GM12864 (cell line): Measurements from ENCODE around the gene JAKMIP2.

ENCODE experiments used
- DNase-seq: peaks from one replicate; pipeline ENCODE4 v3.0.0-alpha.2; 2011; ENCODE audit warnings: low read depth
- H3K4me3 ChIP-seq: 2 replicates; pipeline ENCODE4 v1.5.1; 2011; ENCODE audit warnings: mild to moderate bottlenecking, low read depth, low read length, control low read depth
- CTCF ChIP-seq: IDR thresholded peaks from 2 replicates; pipeline ENCODE4 v1.5.1; 2011; ENCODE audit warnings: low read depth, mild to moderate bottlenecking, moderate library complexity, low read length, control low read depth, inconsistent platforms; ENCODE audit errors: missing control alignments

The JAKMIP2 gene

GRCh38 chr5:147619281-147619878 lies 163.1 kb downstream of the JAKMIP2 start:
- DNase-seq, result no peak
- no peak overlapping the region for H3K4me3 ChIP-seq
- TF ChIP-seq CTCF, result no peak

GRCh38 chr5:147617711-147618350 lies 164.7 kb downstream of the JAKMIP2 start:
- H3K4me3 ChIP-seq, result no peak overlapping the region
- TF ChIP-seq CTCF, result no peak

GRCh38 chr5:147617191-147617606 lies 165.3 kb downstream of the JAKMIP2 start:
- TF ChIP-seq CTCF, result no peak
- DNase-seq, result no peak
- H3K4me3 ChIP-seq, result no peak overlapping the region

More at GRCh38 chr5:147617711-147618350, 164.7 kb downstream of the JAKMIP2 start:
- no peak for DNase-seq

- H3K4me3 ChIP-seq, result no peak overlapping the region
- no peak for TF ChIP-seq CTCF
These were observed 166.1 kb downstream of the JAKMIP2 start for GRCh38 chr5:147616421-147616820.

GRCh38 chr5:147613359-147613758 lies 169.2 kb downstream of the JAKMIP2 start:
- no peak for DNase-seq
- no peak for TF ChIP-seq CTCF
- no peak overlapping the region for H3K4me3 ChIP-seq

More at GRCh38 chr5:147616421-147616820, 166.1 kb downstream of the JAKMIP2 start:
- DNase-seq, result no peak

- DNase-seq, result no peak
- TF ChIP-seq CTCF, result no peak
- no peak overlapping the region for H3K4me3 ChIP-seq
These were observed 171.0 kb downstream of the JAKMIP2 start for GRCh38 chr5:147611483-147611882.

- H3K4me3 ChIP-seq, result no peak overlapping the region
- TF ChIP-seq CTCF, result no peak
- DNase-seq, result no peak
These were observed 171.7 kb downstream of the JAKMIP2 start for GRCh38 chr5:147610798-147611197.
